ENCODE measurements around the gene FBP2. TPM values are rescaled to one million over a fixed set of nuclear protein-coding genes. Genes with fewer than 3 reads are reported as not detected.

Gene FBP2
- total RNA-seq, result not detected in 2 replicates

GRCh38 chr9:94593459-94594345 is at the start of gene FBP2:
Gene FBP2 (minus strand): TSS chr9:94593824. CDS start chr9:94593726, 98 bp downstream.

GRCh38 chr9:94639061-94639998 is 45.7 kb upstream of the FBP2 start, which contains the start of gene FBP1:
Gene FBP1 (minus strand): TSS chr9:94639518. CDS start chr9:94639310, 208 bp downstream.

DNA sequence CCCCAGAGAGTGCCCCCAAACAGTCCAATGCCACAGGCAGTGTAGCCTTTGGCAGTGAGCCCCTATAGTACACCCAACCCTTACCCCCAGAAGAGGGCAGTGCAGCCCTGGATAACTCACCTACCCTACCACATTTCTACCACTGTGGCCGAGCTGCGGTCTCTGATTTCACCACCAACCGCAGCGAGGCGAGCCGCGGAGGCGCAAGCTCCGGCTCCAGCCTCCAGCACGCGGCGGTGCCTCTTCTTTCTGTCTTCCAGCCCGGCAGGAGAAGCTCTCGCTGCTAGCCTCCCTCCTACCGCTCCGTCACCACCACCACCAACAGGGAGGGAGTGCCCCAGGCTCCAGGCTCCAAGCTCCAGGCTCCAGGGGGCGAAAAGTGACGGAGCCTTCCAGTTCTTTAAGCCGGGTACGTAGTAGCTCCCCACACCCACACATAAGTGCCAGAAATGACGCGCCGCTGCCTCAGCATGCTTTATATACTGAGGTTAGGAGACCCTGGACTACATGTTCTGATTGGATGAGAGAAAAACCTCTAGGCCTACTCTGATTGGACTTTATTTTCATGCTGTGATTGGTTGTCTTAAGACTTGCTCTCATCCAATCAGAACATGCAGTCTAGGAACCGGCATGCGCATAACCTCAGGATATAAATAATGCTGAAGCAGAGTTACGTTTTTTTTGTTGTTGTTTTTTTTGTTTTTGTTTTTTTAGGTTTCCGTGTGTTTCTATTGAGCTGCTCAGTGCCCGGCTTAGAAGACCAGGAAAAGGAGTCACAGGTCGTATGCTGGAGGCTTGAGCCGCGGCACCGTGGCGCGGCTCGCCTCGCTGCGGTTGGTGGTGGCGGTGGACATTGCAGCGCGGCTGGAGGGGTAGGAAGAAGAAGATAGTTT is 38.9 kb downstream of the FBP2 start, which contains the start of gene PCAT7:
Gene PCAT7, plus strand, starts transcription at position 645 of the 893 bp plus-strand sequence.

Other genes with a start within 250 kb of the FBP2 start
- gene PCAT7, start 38.7 kb downstream of the FBP2 start, total RNA-seq, result 0.30 TPM in 1 of 2 replicates, not detected in the other
- not detected in 2 replicates for gene FBP1, start 45.7 kb upstream of the FBP2 start, total RNA-seq
- 60.7 and 76.6 TPM in 2 replicates for gene AOPEP, start 132.9 kb upstream of the FBP2 start, total RNA-seq

All from smooth muscle cell of the umbilical artery (primary cell).